ENCODE data around the gene VKORC1.

The VKORC1 gene

GRCh38 chr16:31063495-31063842 is 31.1 kb downstream of the VKORC1 start:
- no peak for DNase-seq (ENCODE audit: low read depth)

- DNase-seq (ENCODE audit: low read depth): no peak
Measured at GRCh38 chr16:31061813-31062440, 32.7 kb downstream of the VKORC1 start.

DNA sequence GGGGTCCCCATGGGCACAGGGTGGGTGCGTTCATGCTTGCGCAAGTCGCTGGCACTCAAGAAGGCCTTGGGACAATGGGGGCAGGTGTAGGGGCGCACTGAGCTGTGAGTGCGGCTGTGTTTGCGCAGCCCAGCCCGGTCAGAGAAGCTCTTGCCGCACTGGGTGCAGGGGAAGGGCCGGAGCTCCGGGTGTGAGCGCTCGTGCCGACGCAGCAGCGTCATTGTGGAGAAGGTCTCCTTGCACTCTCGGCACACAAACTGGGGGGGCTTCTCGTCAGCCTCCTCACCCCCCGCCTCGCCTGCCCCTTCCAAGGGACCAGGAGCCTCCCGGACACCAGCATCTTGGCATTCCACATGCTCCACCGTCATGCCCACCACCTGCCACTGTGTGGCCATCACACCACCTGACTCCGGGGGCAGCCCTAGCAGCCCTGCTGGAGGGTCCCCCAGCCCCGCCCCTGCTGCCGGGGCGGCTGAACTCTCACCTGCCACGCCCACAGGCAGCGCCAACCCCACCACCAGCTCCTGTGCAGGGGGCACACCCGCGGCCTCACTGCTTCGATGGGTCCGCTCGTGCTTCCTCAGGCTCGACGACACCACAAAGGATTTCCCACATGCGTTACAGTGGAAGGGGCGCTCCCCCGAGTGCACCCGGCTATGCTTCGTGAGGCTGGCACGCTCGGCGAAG is 33.3 kb downstream of the VKORC1 start:
- no peak for DNase-seq (ENCODE audit: low read depth)

DNA sequence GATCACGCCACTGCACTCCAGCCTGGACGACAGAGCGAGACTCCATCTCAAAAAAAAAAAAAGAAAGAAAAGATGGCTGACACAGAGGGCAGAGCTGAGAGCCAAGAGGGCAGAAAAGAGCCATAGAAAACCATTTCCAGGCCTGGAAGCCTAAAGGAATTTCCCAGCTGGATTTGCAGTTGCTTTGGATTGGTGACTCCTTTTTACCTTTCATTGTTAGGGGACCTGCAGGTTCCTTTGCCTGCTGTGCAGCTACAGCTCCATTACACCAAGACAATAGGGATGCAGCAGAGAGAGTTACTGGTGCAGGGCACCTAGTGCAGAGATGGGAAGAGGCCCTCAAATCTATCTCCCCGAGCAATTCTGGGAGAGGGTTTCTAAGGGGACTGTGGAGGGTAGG is 39.0 kb downstream of the VKORC1 start:
- DNase-seq (ENCODE audit: low read depth): no peak

DNA sequence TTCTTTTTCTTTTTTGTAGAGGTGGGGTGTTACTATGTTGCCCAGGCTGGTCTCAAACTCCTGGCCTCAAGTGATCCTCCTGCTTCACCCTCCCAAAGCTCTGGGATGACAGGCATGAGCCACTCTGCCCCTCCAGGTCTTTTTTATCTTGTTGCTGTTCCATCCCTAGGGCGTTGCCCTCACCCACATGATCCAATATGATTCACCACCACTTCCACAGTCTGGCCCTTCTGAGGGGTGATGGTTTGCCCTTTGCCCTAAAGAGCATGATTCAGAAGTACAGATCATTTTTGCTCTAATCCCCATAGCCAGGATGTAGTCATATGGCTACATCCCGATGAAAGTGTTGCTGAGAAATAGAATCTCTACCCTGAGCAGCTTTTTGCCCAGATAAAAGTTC is 42.5 kb downstream of the VKORC1 start:
- no peak for DNase-seq (ENCODE audit: low read depth)

- DNase-seq (ENCODE audit: low read depth): no peak
Measured at GRCh38 chr16:31050280-31051030, 44.1 kb downstream of the VKORC1 start.

- DNase-seq (ENCODE audit: low read depth): no peak
Measured at GRCh38 chr16:31043898-31044481, 50.6 kb downstream of the VKORC1 start.

DNA sequence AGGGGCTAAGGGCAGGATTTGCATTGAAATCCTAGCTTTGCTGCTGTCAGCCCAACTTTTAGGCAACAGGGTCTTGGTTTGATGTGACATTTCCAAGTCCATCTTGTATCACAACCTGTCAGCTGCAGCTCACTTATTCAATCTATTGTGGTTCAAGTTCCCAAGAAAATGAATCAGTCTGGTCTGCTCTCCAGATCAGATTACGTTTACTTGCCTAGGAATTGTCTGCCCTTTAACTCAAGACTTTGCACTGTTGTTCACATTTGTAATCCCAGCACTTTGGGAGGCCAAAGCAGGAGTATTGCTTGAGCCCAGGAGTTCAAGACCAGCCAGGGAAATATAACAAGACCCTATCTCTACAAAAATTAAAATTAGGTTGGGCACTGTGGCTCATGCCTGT is 51.2 kb downstream of the VKORC1 start:
- no peak for DNase-seq (ENCODE audit: low read depth)

GRCh38 chr16:31042866-31043265 is 51.7 kb downstream of the VKORC1 start:
- no peak for DNase-seq (ENCODE audit: low read depth)

Measured in stimulated activated CD8-positive, alpha-beta memory T cell treated with anti-CD3 and anti-CD28 coated beads, Interleukin-12 subunit alpha, Interleukin-12 subunit beta, amount 100 ng/mL, for 4 hours (primary cell).